Loucy (cell line): ENCODE data around the gene CD83.

Source experiments
- EZH2phosphoT487 ChIP-seq: fragments of 200-600 bp; IDR thresholded peaks from 2 replicates; pipeline ENCODE4 v1.6.1; 2018; ENCODE audit warnings: antibody characterized with exemption, mild to moderate bottlenecking, moderate library complexity, borderline replicate concordance
- TF ChIP-seq, protein P1 (sequence below): fragments of 200-600 bp; sonication (generic); conservative IDR thresholded peaks from 2 replicates; pipeline ENCODE4 v1.5.1; 2014; ENCODE audit warnings: mild to moderate bottlenecking, antibody characterized with exemption, low read length

GRCh38 chr6:14142063-14142450 lies 24.5 kb downstream of the CD83 start:
- TF ChIP-seq, protein P1, sequence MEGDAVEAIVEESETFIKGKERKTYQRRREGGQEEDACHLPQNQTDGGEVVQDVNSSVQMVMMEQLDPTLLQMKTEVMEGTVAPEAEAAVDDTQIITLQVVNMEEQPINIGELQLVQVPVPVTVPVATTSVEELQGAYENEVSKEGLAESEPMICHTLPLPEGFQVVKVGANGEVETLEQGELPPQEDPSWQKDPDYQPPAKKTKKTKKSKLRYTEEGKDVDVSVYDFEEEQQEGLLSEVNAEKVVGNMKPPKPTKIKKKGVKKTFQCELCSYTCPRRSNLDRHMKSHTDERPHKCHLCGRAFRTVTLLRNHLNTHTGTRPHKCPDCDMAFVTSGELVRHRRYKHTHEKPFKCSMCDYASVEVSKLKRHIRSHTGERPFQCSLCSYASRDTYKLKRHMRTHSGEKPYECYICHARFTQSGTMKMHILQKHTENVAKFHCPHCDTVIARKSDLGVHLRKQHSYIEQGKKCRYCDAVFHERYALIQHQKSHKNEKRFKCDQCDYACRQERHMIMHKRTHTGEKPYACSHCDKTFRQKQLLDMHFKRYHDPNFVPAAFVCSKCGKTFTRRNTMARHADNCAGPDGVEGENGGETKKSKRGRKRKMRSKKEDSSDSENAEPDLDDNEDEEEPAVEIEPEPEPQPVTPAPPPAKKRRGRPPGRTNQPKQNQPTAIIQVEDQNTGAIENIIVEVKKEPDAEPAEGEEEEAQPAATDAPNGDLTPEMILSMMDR: no peak
- TF ChIP-seq EZH2phosphoT487: no peak
